Hematopoietic multipotent progenitor cell treated with erythropoietin and hydrocortisone succinate and interleukin-3 and kit ligand, for 15 days (in vitro differentiated cells): Measurements from ENCODE around the gene SRPX.

Source experiments
- DNase-seq: peaks from one replicate; pipeline ENCODE4 v3.0.0-alpha.2; 2015; ENCODE audit warnings: low spot score

SRPX gene

GRCh38 chrX:38211891-38212635 is 8.6 kb downstream of the SRPX start:
- DNase-seq = no peak

GRCh38 chrX:38206542-38206941 is 14.1 kb downstream of the SRPX start:
- no peak for DNase-seq

GRCh38 chrX:38206036-38206435 is 14.6 kb downstream of the SRPX start:
- DNase-seq = no peak

- DNase-seq = no peak
These were observed 15.6 kb downstream of the SRPX start for GRCh38 chrX:38205039-38205438.

- no peak for DNase-seq
These were observed 28.5 kb downstream of the SRPX start for GRCh38 chrX:38192007-38192810.

GRCh38 chrX:38189431-38190250 is 31.0 kb downstream of the SRPX start:
- no peak for DNase-seq

- DNase-seq = no peak
These were observed 37.1 kb downstream of the SRPX start for GRCh38 chrX:38183596-38183995.

GRCh38 chrX:38181357-38181756 is 39.3 kb downstream of the SRPX start:
- DNase-seq = no peak

GRCh38 chrX:38178396-38178795 is 42.3 kb downstream of the SRPX start:
- no peak for DNase-seq

GRCh38 chrX:38175139-38175538 is 45.5 kb downstream of the SRPX start:
- no peak for DNase-seq

- DNase-seq = no peak
These were observed 48.1 kb downstream of the SRPX start for GRCh38 chrX:38172596-38172995.

GRCh38 chrX:38170556-38170955 is 50.1 kb downstream of the SRPX start:
- DNase-seq = no peak

GRCh38 chrX:38166478-38167083 is 54.1 kb downstream of the SRPX start:
- DNase-seq = peak; percentile 27

GRCh38 chrX:38165023-38165422 is 55.6 kb downstream of the SRPX start:
- DNase-seq = no peak

- DNase-seq = no peak
These were observed 57.5 kb downstream of the SRPX start for GRCh38 chrX:38163193-38163592.

GRCh38 chrX:38156838-38157237 is 63.8 kb downstream of the SRPX start:
- DNase-seq = no peak

GRCh38 chrX:38154818-38155217 is 65.9 kb downstream of the SRPX start:
- DNase-seq = no peak

GRCh38 chrX:38154340-38154739 is 66.3 kb downstream of the SRPX start:
- DNase-seq = no peak

- no peak for DNase-seq
These were observed 69.2 kb downstream of the SRPX start for GRCh38 chrX:38151441-38151840.

GRCh38 chrX:38150993-38151392 is 69.7 kb downstream of the SRPX start:
- DNase-seq = no peak

GRCh38 chrX:38149016-38149415 is 71.7 kb downstream of the SRPX start:
- DNase-seq = no peak

- no peak for DNase-seq
These were observed 78.1 kb downstream of the SRPX start for GRCh38 chrX:38142610-38143009.
